GM12878 (cell line): ENCODE results near the gene CIPC. TPM values are rescaled to one million over a fixed set of nuclear protein-coding genes. Genes with fewer than 3 reads are reported as not detected.

Source experiments
- ATAC-seq: fragments of 200-7000 bp; cut with Tn5 transposase; 3 replicates; pipeline ENCODE4 v1.9.1; 2020; ENCODE audit warnings: mild to moderate bottlenecking, moderate library complexity
- BruUV-seq: library from RNA; stranded (reverse); fragments of 400-500 nt; replicated peaks from 2 replicates; lab custom pipeline; 2021; lab: Mats Ljungman, UMichigan
- CTCF ChIA-PET: fragments of 300-600 bp; sonication (Branson Sonifier 250); formaldehyde crosslinking; extraction: SDS; loops from one replicate; lab custom pipeline; 2021; ENCODE audit warnings: inconsistent platforms; lab: Yijun Ruan, JAX
- POLR2A ChIA-PET: fragments of 350-600 bp; formaldehyde crosslinking; extraction: SDS; loops from one replicate; lab custom pipeline; 2021; ENCODE audit warnings: inconsistent platforms; lab: Charles Lee
- RAD21 ChIA-PET: fragments of 300-600 bp; sonication (Branson Sonifier 250); formaldehyde crosslinking; loops from one replicate; lab custom pipeline; 2023; ENCODE audit warnings: antibody characterized with exemption; ENCODE audit not compliant: unreplicated experiment; lab: Charles Lee
- SMC1A ChIA-PET: fragments of 300-600 bp; sonication (Branson Sonifier 250); formaldehyde crosslinking; loops from one replicate; lab custom pipeline; 2023; ENCODE audit not compliant: unreplicated experiment, uncharacterized antibody; lab: Charles Lee
- DNase-seq: peaks from one replicate; pipeline ENCODE4 v3.0.0-alpha.2; 2011; ENCODE audit warnings: low read depth, low spot score
- FAIRE-seq: peaks from 3 replicates; lab custom pipeline; 2011; peaks lifted over from hg19 to GRCh38; lab: Jason Lieb, UNC
- H2AFZ ChIP-seq: 2 replicates; pipeline ENCODE4 v1.6.0; 2011; ENCODE audit warnings: low read depth, low read length, control low read depth; ENCODE audit not compliant: control insufficient read depth
- H3K27ac ChIP-seq: 2 replicates; pipeline ENCODE4 v1.5.1; 2011; ENCODE audit warnings: control low read depth; ENCODE audit not compliant: control insufficient read depth, insufficient read depth
- H3K27me3 ChIP-seq, 2 experiments: replicated peaks in 1 of 2; 2 replicates each; pipeline versions ENCODE4 v1.6.0 to v1.6.1; 2011; ENCODE audit warnings: low read length in 1 of 2; ENCODE audit not compliant: control insufficient read depth in 2 of 2, insufficient read depth in 2 of 2
- H3K36me3 ChIP-seq, 2 experiments: 2 replicates each; pipeline ENCODE4 v1.5.1; 2011; ENCODE audit warnings: low read length in 1 of 2; ENCODE audit not compliant: control insufficient read depth in 2 of 2, insufficient read depth in 2 of 2
- H3K4me1 ChIP-seq: 2 replicates; pipeline ENCODE4 v1.6.1; 2011; ENCODE audit warnings: mild to moderate bottlenecking, low read length, moderate library complexity, mixed read lengths; ENCODE audit not compliant: control insufficient read depth, insufficient read depth
- H3K4me2 ChIP-seq: 2 replicates; pipeline ENCODE4 v1.6.0; 2011; ENCODE audit warnings: control low read depth; ENCODE audit not compliant: control insufficient read depth, insufficient read depth
- H3K4me3 ChIP-seq: fragments of 200-600 bp; sonication (generic); 2 replicates; pipeline ENCODE4 v1.5.1; 2016
- H3K79me2 ChIP-seq: 2 replicates; pipeline ENCODE4 v1.6.0; 2011; ENCODE audit warnings: low read length; ENCODE audit not compliant: control insufficient read depth, insufficient read depth
- H3K9ac ChIP-seq: 2 replicates; pipeline ENCODE4 v1.8.0; 2011; ENCODE audit warnings: low read length, control low read depth, mixed read lengths; ENCODE audit not compliant: control insufficient read depth, insufficient read depth
- H3K9me3 ChIP-seq: replicated peaks from 3 replicates; pipeline ENCODE4 v1.5.1; 2011; ENCODE audit warnings: mild to moderate bottlenecking, low read length; ENCODE audit not compliant: control insufficient read depth, insufficient read depth
- H4K20me1 ChIP-seq: 2 replicates; pipeline ENCODE4 v1.6.0; 2011; ENCODE audit not compliant: control insufficient read depth, insufficient read depth
- BACH1 ChIP-seq: fragments of 450-650 bp; IDR thresholded peaks from 2 replicates; pipeline ENCODE4 v1.6.1; 2017; ENCODE audit warnings: mild to moderate bottlenecking, borderline replicate concordance
- BHLHE40 ChIP-seq, 2 experiments: fragments of 450-650 bp in 1 of 2; IDR thresholded peaks; 2 replicates each; pipeline ENCODE4 v1.6.1; 2011 to 2017; ENCODE audit warnings: low read depth in 2 of 2, borderline replicate concordance in 1 of 2, improper control_type of control experiment in 1 of 2, low read length in 1 of 2, mild to moderate bottlenecking in 1 of 2
- CEBPB ChIP-seq, 2 experiments: fragments of 150-350 bp in 1 of 2; IDR thresholded peaks; 2 replicates each; pipeline ENCODE4 v1.6.1; 2012 to 2014; ENCODE audit warnings: low read depth in 2 of 2, low read length in 2 of 2, borderline replicate concordance in 1 of 2, inconsistent platforms in 1 of 2
- FOXK2 ChIP-seq: fragments of 450-650 bp; IDR thresholded peaks from 2 replicates; pipeline ENCODE4 v1.6.1; 2017; ENCODE audit warnings: mild to moderate bottlenecking, moderate library complexity
- HCFC1 ChIP-seq: fragments of 150-350 bp; IDR thresholded peaks from 2 replicates; pipeline ENCODE4 v1.6.1; 2014; ENCODE audit warnings: low read length
- NFYA ChIP-seq: IDR thresholded peaks from 2 replicates; pipeline ENCODE4 v1.6.1; 2011; ENCODE audit warnings: low read depth, mild to moderate bottlenecking, low read length, improper control_type of control experiment, borderline replicate concordance
- NR2C2 ChIP-seq: IDR thresholded peaks from 2 replicates; pipeline ENCODE4 v1.6.1; 2011; ENCODE audit warnings: borderline replicate concordance, low read depth; ENCODE audit not compliant: control insufficient read depth, insufficient read length
- POLR2A ChIP-seq: IDR thresholded peaks from 2 replicates; pipeline ENCODE4 v1.6.1; 2011; ENCODE audit warnings: low read depth, mild to moderate bottlenecking, low read length
- RELA ChIP-seq: fragments of 450-650 bp; IDR thresholded peaks from 2 replicates; pipeline ENCODE4 v1.8.0; 2014; ENCODE audit warnings: borderline replicate concordance; ENCODE audit not compliant: partially characterized antibody
- SPI1 ChIP-seq: IDR thresholded peaks from 2 replicates; pipeline ENCODE4 v1.6.1; 2011; ENCODE audit warnings: low read depth, mild to moderate bottlenecking, low read length, moderate library complexity, borderline replicate concordance; ENCODE audit not compliant: insufficient read depth
- STAT1 ChIP-seq: fragments of 450-650 bp; conservative IDR thresholded peaks from 2 replicates; pipeline ENCODE4 v1.6.1; 2014; ENCODE audit warnings: antibody characterized with exemption, mild to moderate bottlenecking
- SUPT20H ChIP-seq: IDR thresholded peaks from 2 replicates; pipeline ENCODE4 v1.6.1; 2011; ENCODE audit warnings: low read depth, mild to moderate bottlenecking, low read length, moderate library complexity, borderline replicate concordance; ENCODE audit not compliant: control insufficient read depth
- ZNF217 ChIP-seq: fragments of 450-650 bp; IDR thresholded peaks from 2 replicates; pipeline ENCODE4 v1.6.1; 2017; ENCODE audit warnings: antibody characterized with exemption, mild to moderate bottlenecking
- WGBS: methylation state at CpG from one replicate; pipeline ENCODE4 v1.1.6; 2016; ENCODE audit warnings: low lambda C conversion rate; ENCODE audit not compliant: insufficient replicate concordance, insufficient coverage; ENCODE audit errors: missing lambda C conversion rate; 5-methylcytosine and 5-hydroxymethylcytosine counted together
- in situ Hi-C: fragments of 300-500 bp; cut with MboI; formaldehyde crosslinking; loops from 9 replicates; pipeline ENCODE4 v1.14.3; 2018; ENCODE audit warnings: mixed read lengths
- intact Hi-C: fragments of 100-400 bp; cut with micrococcal nuclease; formaldehyde crosslinking; loops from one replicate; pipeline ENCODE4 v1.14.2; 2022; ENCODE audit not compliant: unreplicated experiment
- polyA plus RNA-seq, 11 experiments: library from polyadenylated mRNA; depleted of rRNA in 4 of 11; unstranded in 6 of 11; stranded (reverse) in 5 of 11; fragments of >200 nt; fragmentation: Nextera tagmentation in 4 of 11; fragmentation: Illumina TruSeq in 1 of 11; extraction: Ambion mirVana in 4 of 11; extraction: Trizol in 1 of 11; gene quantifications; 1 replicate in 1 of 11; 2 replicates in 10 of 11; pipeline versions ENCODE4 v1.2.1 to v1.2.3, GENCODE V29; 2011 to 2016; ENCODE audit warnings: inconsistent platforms in 2 of 11, missing spikeins in 2 of 11, low read depth in 1 of 11
- total RNA-seq, 4 experiments: library from RNA; depleted of rRNA in 3 of 4; stranded (reverse); fragments of >200 nt in 3 of 4; fragmentation: Illumina TruSeq in 1 of 4; extraction: Trizol in 1 of 4; gene quantifications; 2 replicates each; pipeline versions ENCODE4 v1.2.1 to v1.2.3, GENCODE V29; 2013 to 2021
- TF ChIP-seq, protein P1 (sequence below): fragments of 450-650 bp; IDR thresholded peaks from 2 replicates; pipeline ENCODE4 v1.6.1; 2018; ENCODE audit warnings: mild to moderate bottlenecking, low read depth, moderate library complexity; ENCODE audit not compliant: partially characterized antibody
- TF ChIP-seq, protein P2 (sequence below): IDR thresholded peaks from 2 replicates; pipeline ENCODE4 v1.6.1; 2012; ENCODE audit warnings: low read length, inconsistent platforms
- TF ChIP-seq, protein P3 (sequence below): IDR thresholded peaks from 2 replicates; pipeline ENCODE4 v1.6.1; 2012; ENCODE audit warnings: low read depth, low read length, improper control_type of control experiment

CIPC gene
- total and polyA plus RNA-seq, 10 of the 15 experiments (the other 5 are each of a cell fraction or from before 2014, with no cell fraction given): 5.6 to 29.5 (median 16.5) TPM

DNA sequence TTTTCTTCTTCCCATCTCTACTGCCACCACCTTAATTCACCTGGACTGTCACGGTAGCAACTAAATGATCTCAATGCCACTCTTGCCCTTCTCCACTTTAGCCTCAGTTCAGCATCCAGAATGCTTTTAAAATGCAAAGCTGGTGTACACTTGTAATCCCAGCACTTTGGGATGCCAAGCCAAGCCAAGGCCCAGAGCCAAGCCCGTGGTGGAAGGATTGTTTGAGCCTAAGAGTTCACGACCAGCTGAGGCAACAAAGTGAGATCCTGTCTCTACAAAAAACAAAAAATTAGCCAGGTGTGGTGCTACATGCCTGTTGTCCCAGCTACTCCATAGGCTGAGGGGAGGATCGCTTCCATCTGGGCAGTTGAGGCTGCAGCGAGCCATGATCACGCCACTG, 5.9 kb downstream of the CIPC start (continued):
- TF ChIP-seq, protein P1, sequence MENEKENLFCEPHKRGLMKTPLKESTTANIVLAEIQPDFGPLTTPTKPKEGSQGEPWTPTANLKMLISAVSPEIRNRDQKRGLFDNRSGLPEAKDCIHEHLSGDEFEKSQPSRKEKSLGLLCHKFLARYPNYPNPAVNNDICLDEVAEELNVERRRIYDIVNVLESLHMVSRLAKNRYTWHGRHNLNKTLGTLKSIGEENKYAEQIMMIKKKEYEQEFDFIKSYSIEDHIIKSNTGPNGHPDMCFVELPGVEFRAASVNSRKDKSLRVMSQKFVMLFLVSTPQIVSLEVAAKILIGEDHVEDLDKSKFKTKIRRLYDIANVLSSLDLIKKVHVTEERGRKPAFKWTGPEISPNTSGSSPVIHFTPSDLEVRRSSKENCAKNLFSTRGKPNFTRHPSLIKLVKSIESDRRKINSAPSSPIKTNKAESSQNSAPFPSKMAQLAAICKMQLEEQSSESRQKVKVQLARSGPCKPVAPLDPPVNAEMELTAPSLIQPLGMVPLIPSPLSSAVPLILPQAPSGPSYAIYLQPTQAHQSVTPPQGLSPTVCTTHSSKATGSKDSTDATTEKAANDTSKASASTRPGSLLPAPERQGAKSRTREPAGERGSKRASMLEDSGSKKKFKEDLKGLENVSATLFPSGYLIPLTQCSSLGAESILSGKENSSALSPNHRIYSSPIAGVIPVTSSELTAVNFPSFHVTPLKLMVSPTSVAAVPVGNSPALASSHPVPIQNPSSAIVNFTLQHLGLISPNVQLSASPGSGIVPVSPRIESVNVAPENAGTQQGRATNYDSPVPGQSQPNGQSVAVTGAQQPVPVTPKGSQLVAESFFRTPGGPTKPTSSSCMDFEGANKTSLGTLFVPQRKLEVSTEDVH: no peak
- TF ChIP-seq BHLHE40 (IDR thresholded peaks at IDR 0.05; ENCODE audit: borderline replicate concordance in 1 of 2, low read depth in 2 of 2, low read length in 1 of 2) (no peak), ZNF217 (no peak), NR2C2 (no peak)
- TF ChIP-seq, protein P2, sequence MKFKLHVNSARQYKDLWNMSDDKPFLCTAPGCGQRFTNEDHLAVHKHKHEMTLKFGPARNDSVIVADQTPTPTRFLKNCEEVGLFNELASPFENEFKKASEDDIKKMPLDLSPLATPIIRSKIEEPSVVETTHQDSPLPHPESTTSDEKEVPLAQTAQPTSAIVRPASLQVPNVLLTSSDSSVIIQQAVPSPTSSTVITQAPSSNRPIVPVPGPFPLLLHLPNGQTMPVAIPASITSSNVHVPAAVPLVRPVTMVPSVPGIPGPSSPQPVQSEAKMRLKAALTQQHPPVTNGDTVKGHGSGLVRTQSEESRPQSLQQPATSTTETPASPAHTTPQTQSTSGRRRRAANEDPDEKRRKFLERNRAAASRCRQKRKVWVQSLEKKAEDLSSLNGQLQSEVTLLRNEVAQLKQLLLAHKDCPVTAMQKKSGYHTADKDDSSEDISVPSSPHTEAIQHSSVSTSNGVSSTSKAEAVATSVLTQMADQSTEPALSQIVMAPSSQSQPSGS: no peak
- TF ChIP-seq, all 136 proteins: peak for 0

DNA sequence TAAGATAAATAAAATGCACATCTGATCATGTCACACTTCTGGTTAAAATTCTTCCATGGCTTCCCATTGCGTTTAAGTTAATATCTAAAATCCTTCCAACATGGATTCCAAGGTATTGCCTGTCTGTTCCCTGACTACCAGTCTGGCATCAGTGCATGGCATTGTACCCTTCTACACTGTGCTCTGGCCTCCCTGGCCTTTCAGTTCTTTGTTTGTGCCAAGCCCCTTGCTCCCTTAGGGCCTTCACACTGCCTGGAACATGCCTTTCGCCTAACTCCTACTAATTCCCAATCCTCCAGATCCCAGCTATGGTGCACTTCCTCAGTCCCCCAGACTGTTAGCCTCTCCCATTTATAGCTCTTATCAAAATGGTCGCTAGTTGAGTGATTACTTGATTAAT, 6.3 kb downstream of the CIPC start:
- Histone ChIP-seq H4K20me1 (no peaks in the 10 kb centered on the region), H3K9ac (no peak overlapping the region), H3K36me3 (peaks cover 0 to 13% of the 10 kb centered on the region in 2 experiments; a peak in 1 of 4 replicates), H2AFZ (no peak overlapping the region), H3K27me3 (no peaks in the 10 kb centered on the region), H3K79me2 (peaks cover 4% of the 10 kb centered on the region), H3K4me2 (no peak overlapping the region), H3K9me3 (no peaks in the 10 kb centered on the region), H3K4me1 (peaks cover 10% of the 10 kb centered on the region), H3K27ac (no peak overlapping the region), H3K4me3 (no peak overlapping the region)
- POLR2A ChIA-PET: interaction anchor here (2.2 kb wide), 1 partner anchor 12 kb away, joined by 7 read pairs; no protein-coding TSS in a partner anchor
- SMC1A ChIA-PET: interaction anchor here (1.1 to 21.4 kb wide), 2 partner anchors 15 to 228 kb away, joined by 3 to 428 read pairs; no protein-coding TSS in a partner anchor
- no TSS peak for BruUV-seq
- WGBS: 81% methylated on average over 3 of the region's 3 CpGs
- RAD21 ChIA-PET: interaction anchor here (13.2 kb wide), 1 partner anchor 18 kb away, joined by 185 read pairs; no protein-coding TSS in a partner anchor
- no peak for FAIRE-seq
- DNase-seq: no peak
- ATAC-seq: no peak
- CTCF ChIA-PET: interaction anchor here (2.1 to 21.9 kb wide), 2 partner anchors 15 to 212 kb away, joined by 5 to 445 read pairs; no protein-coding TSS in a partner anchor
- in situ Hi-C loops: no loop called here
- intact Hi-C loops: no loop called here
- TF ChIP-seq, protein P3, sequence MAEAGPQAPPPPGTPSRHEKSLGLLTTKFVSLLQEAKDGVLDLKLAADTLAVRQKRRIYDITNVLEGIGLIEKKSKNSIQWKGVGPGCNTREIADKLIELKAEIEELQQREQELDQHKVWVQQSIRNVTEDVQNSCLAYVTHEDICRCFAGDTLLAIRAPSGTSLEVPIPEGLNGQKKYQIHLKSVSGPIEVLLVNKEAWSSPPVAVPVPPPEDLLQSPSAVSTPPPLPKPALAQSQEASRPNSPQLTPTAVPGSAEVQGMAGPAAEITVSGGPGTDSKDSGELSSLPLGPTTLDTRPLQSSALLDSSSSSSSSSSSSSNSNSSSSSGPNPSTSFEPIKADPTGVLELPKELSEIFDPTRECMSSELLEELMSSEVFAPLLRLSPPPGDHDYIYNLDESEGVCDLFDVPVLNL: no peak
- TF ChIP-seq FOXK2: no peak
- no peak for TF ChIP-seq SPI1
- TF ChIP-seq HCFC1: no peak
- TF ChIP-seq POLR2A: no peak
- TF ChIP-seq RELA: no peak
- no peak for TF ChIP-seq SUPT20H
- TF ChIP-seq STAT1: no peak
- TF ChIP-seq CEBPB (IDR thresholded peaks at IDR 0.05; ENCODE audit: borderline replicate concordance in 1 of 2, low read depth in 2 of 2, low read length in 2 of 2): no peak
- no peak for TF ChIP-seq NFYA
- no peak for TF ChIP-seq BACH1
